Right lobe of liver (tissue), 4 donors: ENCODE data around the gene GPR158.

Experiments used
- CTCF ChIP-seq, 4 donors: fragments of 200-600 bp in 3 of 4; fragments of 450-650 bp in 1 of 4; IDR thresholded peaks; one replicate each; pipeline versions ENCODE4 v1.5.1 to v1.8.0; 2016 to 2022; ENCODE audit warnings: antibody characterized with exemption in 4 of 4, mild to moderate bottlenecking in 2 of 4
- POLR2A ChIP-seq: fragments of 450-650 bp; IDR thresholded peaks from one replicate; pipeline ENCODE4 v1.6.1; 2017; ENCODE audit warnings: antibody characterized with exemption, mild to moderate bottlenecking
- donor health status: DM: no; HTN: no; CAD: no.
- donor health status: DM: no; HTN: no; CAD: no.
- donor health status: DM: no; HTN: yes; CAD: no.

GRCh38 chr10:25383686-25384085 lies 208.9 kb downstream of the GPR158 start:
- TF ChIP-seq POLR2A = no peak
- TF ChIP-seq CTCF (IDR thresholded peaks at IDR 0.05) = no peak
